RWPE1 (cell line): Measurements from ENCODE around the gene CYP4F2.
"Not testable (repeated sequence)": the region's sequence is repeated elsewhere in the genome, so short reads cannot be mapped to it uniquely, and the experiment has no call there.

Experiments used
- CTCF ChIA-PET: fragments of 350-600 bp; sonication (Branson Sonifier 250); formaldehyde crosslinking; extraction: SDS; loops from one replicate; lab custom pipeline; 2021; lab: Yijun Ruan, JAX
- POLR2A ChIA-PET: fragments of 400-600 bp; formaldehyde crosslinking; extraction: SDS; loops from one replicate; lab custom pipeline; 2020; ENCODE audit warnings: antibody characterized with exemption; ENCODE audit not compliant: low non-redundant PET; lab: Yijun Ruan, JAX
- DNase-seq: peaks from one replicate; pipeline ENCODE4 v3.0.0; 2012; ENCODE audit warnings: low spot score
- H3K27ac ChIP-seq: fragments of 450-650 bp; 2 replicates; pipeline ENCODE4 v1.5.1; 2017
- TF ChIP-seq, protein P1 (sequence below): fragments of 450-650 bp; conservative IDR thresholded peaks from 2 replicates; pipeline ENCODE4 v1.5.1; 2017; ENCODE audit warnings: low read depth, mild to moderate bottlenecking

Gene CYP4F2

GRCh38 chr19:15894359-15894758 is 3.5 kb downstream of the CYP4F2 start:
- no peak for DNase-seq
- CTCF ChIA-PET, result no interaction called here
- no peak overlapping the region for H3K27ac ChIP-seq
- POLR2A ChIA-PET, result no interaction called here
- TF ChIP-seq, protein P1, sequence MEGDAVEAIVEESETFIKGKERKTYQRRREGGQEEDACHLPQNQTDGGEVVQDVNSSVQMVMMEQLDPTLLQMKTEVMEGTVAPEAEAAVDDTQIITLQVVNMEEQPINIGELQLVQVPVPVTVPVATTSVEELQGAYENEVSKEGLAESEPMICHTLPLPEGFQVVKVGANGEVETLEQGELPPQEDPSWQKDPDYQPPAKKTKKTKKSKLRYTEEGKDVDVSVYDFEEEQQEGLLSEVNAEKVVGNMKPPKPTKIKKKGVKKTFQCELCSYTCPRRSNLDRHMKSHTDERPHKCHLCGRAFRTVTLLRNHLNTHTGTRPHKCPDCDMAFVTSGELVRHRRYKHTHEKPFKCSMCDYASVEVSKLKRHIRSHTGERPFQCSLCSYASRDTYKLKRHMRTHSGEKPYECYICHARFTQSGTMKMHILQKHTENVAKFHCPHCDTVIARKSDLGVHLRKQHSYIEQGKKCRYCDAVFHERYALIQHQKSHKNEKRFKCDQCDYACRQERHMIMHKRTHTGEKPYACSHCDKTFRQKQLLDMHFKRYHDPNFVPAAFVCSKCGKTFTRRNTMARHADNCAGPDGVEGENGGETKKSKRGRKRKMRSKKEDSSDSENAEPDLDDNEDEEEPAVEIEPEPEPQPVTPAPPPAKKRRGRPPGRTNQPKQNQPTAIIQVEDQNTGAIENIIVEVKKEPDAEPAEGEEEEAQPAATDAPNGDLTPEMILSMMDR, result no peak

- POLR2A ChIA-PET, result no interaction called here
- no peak for DNase-seq
- TF ChIP-seq, protein P1, result no peak
- CTCF ChIA-PET, result no interaction called here
- H3K27ac ChIP-seq, result no peak overlapping the region
Measured at GRCh38 chr19:15893477-15893876, 4.4 kb downstream of the CYP4F2 start.

DNA sequence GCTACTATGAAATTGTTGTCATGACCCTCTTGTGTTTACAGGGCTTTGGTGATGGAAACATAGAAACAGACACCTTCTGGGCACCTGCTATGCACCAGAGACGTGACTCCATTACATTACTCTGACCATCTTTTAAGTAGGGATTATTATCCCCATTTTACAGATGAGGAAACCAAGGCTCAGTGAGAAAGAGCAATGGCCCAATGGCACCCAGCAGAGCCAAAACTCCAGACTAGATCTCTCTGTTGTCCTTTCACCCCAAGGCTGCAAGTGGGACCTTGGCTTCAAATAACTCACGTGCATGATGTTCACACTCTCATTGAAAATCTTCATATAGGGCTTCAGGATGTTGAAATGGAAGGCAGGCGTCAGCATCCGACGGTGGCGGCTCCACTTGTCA is 5.9 kb downstream of the CYP4F2 start:
- POLR2A ChIA-PET, result no interaction called here
- TF ChIP-seq, protein P1, result no peak

DNA sequence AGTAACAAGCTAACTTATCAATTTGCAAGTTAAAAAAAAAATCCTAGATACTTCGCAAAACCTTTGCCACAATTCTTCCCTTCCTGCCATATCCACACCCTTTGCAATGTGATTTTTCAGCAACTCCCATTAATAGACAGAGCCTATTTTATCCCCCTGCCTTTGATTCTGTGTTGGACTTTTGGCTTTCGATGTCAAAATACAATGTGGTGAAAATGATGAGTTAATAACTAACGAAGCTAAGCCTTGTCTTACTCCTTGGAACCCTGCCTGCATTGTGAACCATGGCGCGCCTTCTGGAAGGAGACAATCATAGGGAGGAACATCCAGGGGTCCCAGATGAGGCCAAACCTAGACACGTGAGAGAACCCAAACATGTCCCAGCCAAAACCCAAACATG is 6.4 kb downstream of the CYP4F2 start:
- TF ChIP-seq, protein P1, result no peak
- ChIA-PET POLR2A (no interaction called here), CTCF (no interaction called here)
- H3K27ac ChIP-seq, result no peak overlapping the region
- DNase-seq, result no peak

More for the DNA sequence above, 5.9 kb downstream of the CYP4F2 start:
- CTCF ChIA-PET, result no interaction called here
- no peak overlapping the region for H3K27ac ChIP-seq
- no peak for DNase-seq

DNA sequence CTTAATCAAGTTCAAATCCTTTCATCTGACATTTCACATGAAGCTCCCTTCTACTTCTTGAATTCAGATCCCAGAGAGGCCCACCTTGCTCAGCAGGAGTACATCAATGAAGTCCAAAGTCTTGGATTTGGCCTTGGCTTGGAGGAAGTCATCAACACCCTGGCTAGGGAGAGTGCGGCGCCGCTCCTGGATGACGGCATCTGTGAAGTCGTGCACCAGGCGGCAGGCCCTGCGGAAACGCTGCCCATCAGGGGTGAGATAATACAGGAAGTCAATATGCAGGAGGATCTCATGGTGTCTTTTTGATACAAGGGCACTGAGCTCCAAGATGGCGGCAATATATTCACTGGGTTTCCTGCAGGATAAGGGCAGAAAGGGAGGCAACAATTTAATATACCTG is 8.5 kb downstream of the CYP4F2 start:
- POLR2A ChIA-PET, H3K27ac ChIP-seq, DNase-seq: not testable (repeated sequence)
- CTCF ChIA-PET, result interaction anchor here (0.5 kb wide), 1 partner anchor 17 kb away, joined by 3 read pairs; no protein-coding TSS in a partner anchor

- CTCF ChIA-PET, result no interaction called here
- H3K27ac ChIP-seq, result no peak overlapping the region
- TF ChIP-seq, protein P1, result no peak
- POLR2A ChIA-PET, result no interaction called here
- no peak for DNase-seq
Measured at GRCh38 chr19:15885919-15886318, 12.0 kb downstream of the CYP4F2 start.

DNA sequence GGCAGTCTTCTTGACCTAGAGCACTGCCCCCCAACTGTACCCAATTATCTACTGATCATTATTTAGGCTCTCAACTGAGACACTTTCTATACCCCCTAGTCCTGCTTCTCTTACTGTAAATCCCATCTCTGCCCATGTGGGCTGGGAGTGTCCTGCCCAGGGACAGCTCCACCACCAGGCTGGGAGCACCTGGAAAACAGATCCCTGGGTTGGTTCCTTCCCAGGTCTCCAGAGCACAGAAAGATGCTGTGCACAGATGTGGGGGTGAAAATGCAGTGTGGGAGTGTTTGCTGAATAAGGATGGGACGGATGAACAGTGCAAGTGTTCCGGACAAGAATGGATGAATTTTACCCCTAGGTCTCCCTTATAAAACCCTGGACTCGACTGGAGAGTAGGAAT is 12.7 kb downstream of the CYP4F2 start:
- H3K27ac ChIP-seq, result no peak overlapping the region
- ChIA-PET CTCF (interaction anchor here (0.6 kb wide), 1 partner anchor 74 kb away, joined by 4 read pairs; no protein-coding TSS in a partner anchor), POLR2A (no interaction called here)
- no peak for DNase-seq
- TF ChIP-seq, protein P1, result no peak

DNA sequence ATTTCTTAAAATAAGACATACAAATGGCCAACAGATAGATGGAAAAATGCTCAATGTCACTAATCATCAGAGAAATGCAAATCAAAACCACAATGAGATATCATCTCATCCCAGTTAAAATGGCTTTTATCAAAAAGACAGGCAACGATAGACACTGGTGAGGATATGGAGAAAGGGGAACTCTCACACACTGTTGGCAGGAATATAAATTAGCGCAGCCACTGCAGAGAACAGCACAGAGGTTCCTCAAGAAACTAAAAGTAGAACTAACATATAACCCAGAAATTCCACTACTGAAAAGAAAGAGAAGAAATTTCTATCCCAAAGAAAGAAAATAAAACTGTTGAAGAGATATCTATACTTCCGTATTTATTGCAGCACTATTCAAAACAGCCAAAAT is 14.5 kb downstream of the CYP4F2 start:
- H3K27ac ChIP-seq, DNase-seq, CTCF ChIA-PET, POLR2A ChIA-PET: not testable (repeated sequence)
